Skin epidermis (tissue), 12 donors: ENCODE measurements around the gene UNC5B.

Experiments
- H3K27ac ChIP-seq, 21 experiments: fragments of 200-600 bp; sonication (generic) in 11 of 21; one replicate each; pipeline ENCODE4 v1.5.0; 2020; ENCODE audit warnings: mild to moderate bottlenecking in 3 of 21, inconsistent platforms in 2 of 21, moderate library complexity in 2 of 21
- H3K4me3 ChIP-seq, 7 experiments: fragments of 200-600 bp; sonication (generic) in 2 of 7; one replicate each; pipeline ENCODE4 v1.5.0; 2020; ENCODE audit warnings: inconsistent platforms in 2 of 7, mild to moderate bottlenecking in 2 of 7, moderate library complexity in 1 of 7

UNC5B gene

GRCh38 chr10:71344154-71344925 is 132.0 kb downstream of the UNC5B start:
- Histone ChIP-seq H3K27ac (peak overlapping the region in 5 of 21 experiments; percentile 2 to 36 (median 11)), H3K4me3 (no peak overlapping the region)

GRCh38 chr10:71344993-71345480 is 132.7 kb downstream of the UNC5B start:
- H3K4me3 ChIP-seq: no peak overlapping the region
- H3K27ac ChIP-seq: peak overlapping the region in 1 of 21 experiments; percentile 11

DNA sequence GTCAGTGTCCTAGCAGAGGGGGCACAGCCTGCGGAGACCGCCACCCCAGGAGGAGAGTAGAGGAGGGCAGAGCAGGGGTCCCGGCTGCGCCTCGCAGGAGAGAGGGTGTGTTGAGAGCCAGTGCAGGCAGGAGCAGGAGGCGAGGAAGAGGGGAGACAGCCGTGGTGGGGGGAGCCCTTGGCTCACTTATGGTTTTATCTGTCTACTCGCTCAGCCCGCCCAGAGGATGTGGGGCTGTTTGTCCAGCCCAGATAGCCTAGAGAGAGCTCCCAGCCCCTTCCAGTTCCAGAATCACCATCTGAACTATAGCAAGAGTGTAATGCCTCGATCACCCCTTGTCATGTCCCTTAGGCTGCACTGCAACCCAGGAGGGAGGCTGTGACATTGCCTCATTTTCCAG is 133.3 kb downstream of the UNC5B start:
- Histone ChIP-seq H3K27ac (no peak overlapping the region), H3K4me3 (no peak overlapping the region)

GRCh38 chr10:71346731-71347130 is 134.4 kb downstream of the UNC5B start:
- Histone ChIP-seq H3K4me3 (no peak overlapping the region), H3K27ac (no peak overlapping the region)

- Histone ChIP-seq H3K27ac (no peak overlapping the region), H3K4me3 (no peak overlapping the region)
Measured at GRCh38 chr10:71347587-71348395, 135.4 kb downstream of the UNC5B start.

DNA sequence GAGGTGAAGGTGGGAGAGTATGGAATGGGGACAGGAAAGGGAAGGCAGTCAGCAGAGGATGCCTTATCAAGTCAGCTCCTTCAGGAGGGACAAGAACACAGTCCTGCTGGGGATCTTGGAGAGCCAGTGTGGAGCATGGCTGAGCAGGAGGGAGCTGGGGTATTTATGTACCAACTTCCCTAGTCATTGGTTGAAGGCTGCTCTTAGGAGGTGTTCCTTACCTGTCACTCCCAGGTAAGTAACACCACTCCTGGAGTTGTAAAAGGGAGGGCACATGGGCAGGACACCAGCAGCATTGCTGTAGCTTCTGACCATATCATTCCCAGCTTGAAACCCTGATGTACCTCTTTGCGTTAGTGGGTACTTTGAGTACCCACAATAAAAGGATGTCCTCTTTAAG is 136.5 kb downstream of the UNC5B start:
- Histone ChIP-seq H3K4me3 (no peak overlapping the region), H3K27ac (no peak overlapping the region)

DNA sequence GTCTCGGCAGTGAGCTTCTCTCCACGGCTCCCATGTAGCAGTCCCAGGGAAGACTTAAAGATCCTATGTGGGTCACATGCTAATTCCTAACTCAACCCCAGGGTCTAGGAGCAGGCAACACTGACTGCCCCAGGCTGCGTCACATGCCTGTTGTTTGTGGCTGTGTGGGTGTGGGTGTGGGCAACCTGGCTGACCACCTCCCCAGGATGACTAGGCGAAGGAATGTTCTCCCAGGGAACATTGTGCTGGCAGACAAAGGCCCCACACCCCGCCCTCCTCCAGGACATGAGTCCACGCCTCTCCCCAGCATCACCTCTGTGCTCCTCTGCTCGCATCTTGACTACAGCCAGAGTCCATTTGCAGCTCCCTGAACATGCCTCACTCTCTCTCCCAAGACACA is 137.0 kb downstream of the UNC5B start:
- no peak overlapping the region for H3K27ac ChIP-seq
- no peak overlapping the region for H3K4me3 ChIP-seq

DNA sequence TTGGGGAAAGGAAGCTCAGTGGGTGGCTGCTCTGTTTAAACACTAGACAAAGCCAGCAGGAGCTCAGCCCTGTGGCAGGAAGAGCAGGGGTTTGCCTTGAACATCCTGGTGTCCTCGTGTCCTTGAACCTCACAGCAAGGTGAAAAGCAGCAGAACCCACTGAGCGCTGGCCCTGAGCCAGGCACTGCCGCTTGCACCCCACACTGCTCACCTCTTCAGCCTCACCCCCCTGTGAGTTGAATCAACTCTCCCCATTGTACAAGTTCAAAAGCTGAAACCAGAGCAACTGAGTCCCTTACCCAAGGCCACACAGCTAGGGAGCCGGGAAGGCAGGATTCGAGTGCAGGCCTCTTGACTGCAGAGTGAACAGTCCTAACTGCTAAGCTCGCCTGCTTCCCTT is 138.7 kb downstream of the UNC5B start:
- Histone ChIP-seq H3K4me3 (no peak overlapping the region), H3K27ac (no peak overlapping the region)

- Histone ChIP-seq H3K27ac (peak overlapping the region in 2 of 21 experiments; percentile 3 to 23), H3K4me3 (no peak overlapping the region)
Measured at GRCh38 chr10:71351628-71352319, 139.4 kb downstream of the UNC5B start.
